ENCODE results near the gene WDR7. TPM values are rescaled to one million over a fixed set of nuclear protein-coding genes. Genes with fewer than 3 reads are reported as not detected.

The WDR7 gene
- total and polyA plus RNA-seq, 9 of the 15 experiments (the other 6 are each of a cell fraction or from before 2014, with no cell fraction given): 1.4 to 9.4 (median 5.3) TPM

DNA sequence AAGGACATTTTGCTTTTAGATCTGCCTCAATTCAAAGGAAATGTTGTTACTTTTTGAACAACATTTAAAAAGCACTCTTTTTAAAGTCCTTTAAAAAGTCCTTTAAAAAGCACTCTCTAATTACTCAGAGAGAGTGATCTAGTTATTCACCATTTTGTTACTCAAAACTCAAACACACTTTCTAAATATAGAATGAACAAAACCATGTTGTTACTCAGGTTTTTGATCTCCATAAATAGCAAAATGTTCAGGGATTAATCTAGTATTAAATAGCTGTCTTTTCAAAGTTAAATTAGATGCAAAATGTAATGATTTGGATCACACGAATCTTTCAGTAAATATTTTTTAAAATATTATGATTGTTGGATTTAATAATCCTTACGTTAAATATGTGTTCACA is 352.2 kb downstream of the WDR7 start (continued):
- TF ChIP-seq E2F1 (CRISPR knock-in tag; IDR thresholded peaks at IDR 0.05): no peak
- TF ChIP-seq POLR2B (IDR thresholded peaks at IDR 0.05; ENCODE audit: low read depth, partially characterized antibody): no peak
- TF ChIP-seq BCLAF1 (IDR thresholded peaks at IDR 0.05; ENCODE audit: borderline replicate concordance in 1 of 2, control insufficient read depth in 1 of 2, low read depth in 2 of 2, low read length in 1 of 2): no peak

DNA sequence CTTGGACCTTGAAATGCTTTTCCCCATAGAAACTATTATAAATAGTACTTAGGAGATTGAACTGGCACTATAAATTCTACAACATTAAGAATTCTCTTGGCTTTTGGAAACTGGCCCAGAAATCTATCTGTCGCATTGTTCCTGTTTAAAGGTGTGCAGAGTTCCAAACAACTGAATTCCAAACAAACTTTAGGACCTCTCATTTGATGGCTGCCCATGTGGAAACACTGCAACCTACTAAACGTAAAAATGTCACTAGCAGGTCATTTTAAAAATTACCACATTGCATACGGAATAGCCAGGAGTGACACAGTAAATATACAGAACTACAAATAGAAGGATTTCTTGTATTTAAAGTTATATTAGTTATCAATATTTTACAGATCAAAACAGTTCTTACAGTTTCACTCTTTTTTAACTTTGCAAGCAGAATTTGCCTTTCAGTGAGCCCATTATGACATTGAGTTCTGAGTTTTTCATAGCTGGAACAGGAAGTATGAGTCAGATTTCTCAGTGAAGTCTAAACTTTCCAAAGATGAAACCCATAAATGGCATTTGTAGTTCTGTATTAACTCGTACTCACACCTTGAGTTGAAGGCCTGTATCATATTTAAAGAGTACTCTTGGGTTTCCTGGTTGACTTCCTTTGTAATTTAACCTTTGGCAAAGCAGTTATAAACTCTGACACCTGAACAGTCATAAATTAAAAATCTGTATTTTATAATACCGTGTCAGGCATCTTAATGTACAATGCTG is 353.4 kb downstream of the WDR7 start:
- no peak for FAIRE-seq
- H3K4me3 ChIP-seq: no peak overlapping the region
- CTCF ChIA-PET (ENCODE audit: low intra/inter-chr PET ratio): no interaction called here

More for the DNA sequence above, 353.4 kb downstream of the WDR7 start:
- Histone ChIP-seq H3K27ac (ENCODE audit: extremely low read depth, low read depth, low read length) (no peak overlapping the region), H3K9ac (ENCODE audit: insufficient read depth in 1 of 2, low read depth in 2 of 2, low read length in 2 of 2) (no peak overlapping the region), H2AFZ (ENCODE audit: low read depth, low read length) (no peak overlapping the region), H4K20me1 (replicated peaks; ENCODE audit: control insufficient read depth, insufficient read depth, low read length) (no peaks in the 10 kb centered on the region), H3K79me2 (ENCODE audit: control insufficient read depth, insufficient read depth, low read length) (no peaks in the 10 kb centered on the region), H3K9me3 (replicated peaks; ENCODE audit: control insufficient read depth, insufficient read depth, low read depth, low read length) (no peaks in the 10 kb centered on the region), H3K36me3 (ENCODE audit: control insufficient read depth, insufficient read depth, low read length) (no peaks in the 10 kb centered on the region), H3K9me1 (ENCODE audit: control insufficient read depth, insufficient read depth, low read length) (no peaks in the 10 kb centered on the region), H3K4me2 (ENCODE audit: insufficient read depth, low read length) (no peak overlapping the region), H3K27me3 (ENCODE audit: control insufficient read depth in 2 of 2, insufficient read depth in 2 of 2, low read length in 2 of 2) (no peaks in the 10 kb centered on the region), H3K4me1 (replicated peaks in 1 of 2; ENCODE audit: control insufficient read depth in 2 of 2, insufficient read depth in 2 of 2, low read length in 2 of 2) (no peaks in the 10 kb centered on the region)
- no TSS peak for BruUV-seq (replicated peaks)
- DNase-seq (ENCODE audit: extremely low read depth in 1 of 4, low spot score in 3 of 4) (no peak), ATAC-seq (no peak)
- intact Hi-C loops (cut with micrococcal nuclease): no loop called here
- POLR2A ChIA-PET: no interaction called here
- WGBS (ENCODE audit: insufficient coverage, low coverage, missing lambda C conversion rate): 25% methylated on average over 5 of the region's 5 CpGs
- TF ChIP-seq, protein P1, sequence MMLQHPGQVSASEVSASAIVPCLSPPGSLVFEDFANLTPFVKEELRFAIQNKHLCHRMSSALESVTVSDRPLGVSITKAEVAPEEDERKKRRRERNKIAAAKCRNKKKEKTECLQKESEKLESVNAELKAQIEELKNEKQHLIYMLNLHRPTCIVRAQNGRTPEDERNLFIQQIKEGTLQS (IDR thresholded peaks at IDR 0.05): peak; percentile 22; the same call in 1 of the 2 replicates
- TF ChIP-seq, protein P1 (CRISPR knock-in tag; conservative IDR thresholded peaks at IDR 0.05): no peak
- TF ChIP-seq E2F1 (CRISPR knock-in tag; IDR thresholded peaks at IDR 0.05) (no peak), FOSL1 (tag; conservative IDR thresholded peaks at IDR 0.05) (peak; percentile 54)
- in situ Hi-C loops (cut with MboI): no loop called here

Measured in K562 (cell line).